Measurements from ENCODE around the gene IL6. TPM values are rescaled to one million over a fixed set of nuclear protein-coding genes. Genes with fewer than 3 reads are reported as not detected.

IL6 gene
- polyA plus RNA-seq, 1 donor from 2014 or later: not detected

DNA sequence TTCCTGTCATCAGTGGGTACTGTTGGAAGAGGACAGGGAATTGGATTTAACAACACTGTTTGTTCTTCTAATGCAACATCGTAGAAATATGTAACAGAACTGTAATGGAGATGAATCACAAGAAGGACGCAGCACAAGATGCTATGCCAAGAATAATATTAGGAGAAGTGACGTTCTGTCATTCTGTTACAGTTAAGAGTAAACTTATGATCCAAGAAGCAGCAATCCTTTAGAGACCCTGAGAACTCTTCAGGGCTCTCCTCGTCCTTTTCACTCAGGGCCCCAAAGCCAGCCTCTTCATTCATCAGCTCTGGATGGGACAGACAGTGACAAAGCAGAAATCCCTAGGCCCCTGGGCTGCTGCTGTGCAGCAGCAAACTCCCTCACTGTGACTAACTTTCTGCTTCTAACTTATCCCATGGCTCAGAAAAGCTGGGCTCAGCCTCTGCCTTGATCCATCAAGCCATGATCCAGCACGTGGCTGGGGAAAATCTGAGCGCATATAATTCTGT is 8.7 kb upstream of the IL6 start:
- Histone ChIP-seq H3K36me3 (ENCODE audit: insufficient read depth, low read length) (no peaks in the 10 kb centered on the region), H3K9me3 (ENCODE audit: low read length) (no peaks in the 10 kb centered on the region), H3K4me3 (ENCODE audit: low read length) (no peak overlapping the region), H3K79me2 (replicated peaks; ENCODE audit: insufficient read depth, low read length) (no peaks in the 10 kb centered on the region), H3K27ac (ENCODE audit: low read length) (no peak overlapping the region), H3K4me2 (ENCODE audit: low read length) (no peak overlapping the region), H2AFZ (ENCODE audit: low read depth, low read length) (no peak overlapping the region), H3F3A (ENCODE audit: insufficient read depth, low read length, poor library complexity, severe bottlenecking) (no peaks in the 10 kb centered on the region), H3K9ac (ENCODE audit: low read length) (no peak overlapping the region), H4K20me1 (ENCODE audit: insufficient read depth) (no peaks in the 10 kb centered on the region), H3K9me2 (ENCODE audit: insufficient read depth, low read length) (no peaks in the 10 kb centered on the region), H3K27me3 (ENCODE audit: insufficient read depth, low read depth, low read length) (no peaks in the 10 kb centered on the region)
- TF ChIP-seq MXI1 (conservative IDR thresholded peaks at IDR 0.05; ENCODE audit: poor library complexity, severe bottlenecking): no peak

DNA sequence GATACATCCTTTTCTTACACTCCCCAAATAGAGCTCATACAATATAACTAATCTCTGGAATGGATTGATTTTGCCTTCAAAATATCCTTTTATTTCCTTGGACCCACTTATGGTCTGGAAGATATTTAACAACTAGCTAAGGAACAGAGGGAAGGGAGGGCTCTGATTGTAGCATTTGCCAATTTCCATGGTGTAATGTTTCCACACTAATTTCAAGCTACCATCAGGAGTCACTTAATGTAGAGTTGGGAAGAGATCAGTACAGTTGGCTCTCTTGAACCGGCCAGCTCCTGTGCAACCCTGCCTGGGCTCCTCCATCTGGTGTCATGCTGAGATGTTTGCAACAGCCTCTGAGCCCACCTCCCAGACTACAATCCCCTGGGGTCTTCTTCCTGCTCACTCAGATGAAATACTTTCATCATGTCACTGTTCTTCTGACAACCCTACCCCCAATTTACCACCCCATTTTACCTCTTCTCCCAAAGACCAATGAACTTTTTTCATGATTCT is 8.0 kb upstream of the IL6 start:
- H3K4me3 ChIP-seq (ENCODE audit: low read length): no peak overlapping the region
- no peaks in the 10 kb centered on the region for H3K79me2 ChIP-seq (replicated peaks; ENCODE audit: insufficient read depth, low read length)
- H3K9ac ChIP-seq (ENCODE audit: low read length): no peak overlapping the region
- TF ChIP-seq, protein P1, sequence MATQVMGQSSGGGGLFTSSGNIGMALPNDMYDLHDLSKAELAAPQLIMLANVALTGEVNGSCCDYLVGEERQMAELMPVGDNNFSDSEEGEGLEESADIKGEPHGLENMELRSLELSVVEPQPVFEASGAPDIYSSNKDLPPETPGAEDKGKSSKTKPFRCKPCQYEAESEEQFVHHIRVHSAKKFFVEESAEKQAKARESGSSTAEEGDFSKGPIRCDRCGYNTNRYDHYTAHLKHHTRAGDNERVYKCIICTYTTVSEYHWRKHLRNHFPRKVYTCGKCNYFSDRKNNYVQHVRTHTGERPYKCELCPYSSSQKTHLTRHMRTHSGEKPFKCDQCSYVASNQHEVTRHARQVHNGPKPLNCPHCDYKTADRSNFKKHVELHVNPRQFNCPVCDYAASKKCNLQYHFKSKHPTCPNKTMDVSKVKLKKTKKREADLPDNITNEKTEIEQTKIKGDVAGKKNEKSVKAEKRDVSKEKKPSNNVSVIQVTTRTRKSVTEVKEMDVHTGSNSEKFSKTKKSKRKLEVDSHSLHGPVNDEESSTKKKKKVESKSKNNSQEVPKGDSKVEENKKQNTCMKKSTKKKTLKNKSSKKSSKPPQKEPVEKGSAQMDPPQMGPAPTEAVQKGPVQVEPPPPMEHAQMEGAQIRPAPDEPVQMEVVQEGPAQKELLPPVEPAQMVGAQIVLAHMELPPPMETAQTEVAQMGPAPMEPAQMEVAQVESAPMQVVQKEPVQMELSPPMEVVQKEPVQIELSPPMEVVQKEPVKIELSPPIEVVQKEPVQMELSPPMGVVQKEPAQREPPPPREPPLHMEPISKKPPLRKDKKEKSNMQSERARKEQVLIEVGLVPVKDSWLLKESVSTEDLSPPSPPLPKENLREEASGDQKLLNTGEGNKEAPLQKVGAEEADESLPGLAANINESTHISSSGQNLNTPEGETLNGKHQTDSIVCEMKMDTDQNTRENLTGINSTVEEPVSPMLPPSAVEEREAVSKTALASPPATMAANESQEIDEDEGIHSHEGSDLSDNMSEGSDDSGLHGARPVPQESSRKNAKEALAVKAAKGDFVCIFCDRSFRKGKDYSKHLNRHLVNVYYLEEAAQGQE (IDR thresholded peaks at IDR 0.05; ENCODE audit: borderline replicate concordance): no peak
- no peak for TF ChIP-seq SMC3 (conservative IDR thresholded peaks at IDR 0.05; ENCODE audit: poor library complexity)
- no peak for TF ChIP-seq EZH2 (IDR thresholded peaks at IDR 0.05; ENCODE audit: borderline replicate concordance, insufficient read depth, low read length, poor library complexity, severe bottlenecking)
- TF ChIP-seq EP300 (conservative IDR thresholded peaks at IDR 0.05; ENCODE audit: poor library complexity, severe bottlenecking): no peak
- TF ChIP-seq MXI1 (conservative IDR thresholded peaks at IDR 0.05; ENCODE audit: poor library complexity, severe bottlenecking): no peak
- no peak for TF ChIP-seq POLR2AphosphoS5 (IDR thresholded peaks at IDR 0.05)
- TF ChIP-seq, protein P2, sequence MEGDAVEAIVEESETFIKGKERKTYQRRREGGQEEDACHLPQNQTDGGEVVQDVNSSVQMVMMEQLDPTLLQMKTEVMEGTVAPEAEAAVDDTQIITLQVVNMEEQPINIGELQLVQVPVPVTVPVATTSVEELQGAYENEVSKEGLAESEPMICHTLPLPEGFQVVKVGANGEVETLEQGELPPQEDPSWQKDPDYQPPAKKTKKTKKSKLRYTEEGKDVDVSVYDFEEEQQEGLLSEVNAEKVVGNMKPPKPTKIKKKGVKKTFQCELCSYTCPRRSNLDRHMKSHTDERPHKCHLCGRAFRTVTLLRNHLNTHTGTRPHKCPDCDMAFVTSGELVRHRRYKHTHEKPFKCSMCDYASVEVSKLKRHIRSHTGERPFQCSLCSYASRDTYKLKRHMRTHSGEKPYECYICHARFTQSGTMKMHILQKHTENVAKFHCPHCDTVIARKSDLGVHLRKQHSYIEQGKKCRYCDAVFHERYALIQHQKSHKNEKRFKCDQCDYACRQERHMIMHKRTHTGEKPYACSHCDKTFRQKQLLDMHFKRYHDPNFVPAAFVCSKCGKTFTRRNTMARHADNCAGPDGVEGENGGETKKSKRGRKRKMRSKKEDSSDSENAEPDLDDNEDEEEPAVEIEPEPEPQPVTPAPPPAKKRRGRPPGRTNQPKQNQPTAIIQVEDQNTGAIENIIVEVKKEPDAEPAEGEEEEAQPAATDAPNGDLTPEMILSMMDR (IDR thresholded peaks at IDR 0.05; ENCODE audit: poor library complexity, severe bottlenecking): no peak
- no peak for TF ChIP-seq RAD21 (conservative IDR thresholded peaks at IDR 0.05)
- TF ChIP-seq TAF1 (IDR thresholded peaks at IDR 0.05; ENCODE audit: low read depth): no peak
- H3K27me3 ChIP-seq (ENCODE audit: insufficient read depth, low read depth, low read length): no peaks in the 10 kb centered on the region
- H3F3A ChIP-seq (ENCODE audit: insufficient read depth, low read length, poor library complexity, severe bottlenecking): no peaks in the 10 kb centered on the region
- no peaks in the 10 kb centered on the region for H3K9me2 ChIP-seq (ENCODE audit: insufficient read depth, low read length)
- H3K4me2 ChIP-seq (ENCODE audit: low read length): no peak overlapping the region
- no peaks in the 10 kb centered on the region for H4K20me1 ChIP-seq (ENCODE audit: insufficient read depth)
- no peak overlapping the region for H3K27ac ChIP-seq (ENCODE audit: low read length)
- H3K9me3 ChIP-seq (ENCODE audit: low read length): no peaks in the 10 kb centered on the region
- no peaks in the 10 kb centered on the region for H3K36me3 ChIP-seq (ENCODE audit: insufficient read depth, low read length)
- H2AFZ ChIP-seq (ENCODE audit: low read depth, low read length): no peak overlapping the region

Measured in neural cell (in vitro differentiated cells).